Sigmoid colon (tissue), 7 donors: Measurements from ENCODE around the gene ERN2. TPM values are rescaled to one million over a fixed set of nuclear protein-coding genes. Genes with fewer than 3 reads are reported as not detected.
A peak's percentile ranks its signal among the peaks of the same experiment; 100 is the strongest.

Experiments used
- DNase-seq: peaks from one replicate; pipeline ENCODE4 v3.0.0-alpha.2; 2019
- H3K27ac ChIP-seq, 4 donors: fragments of 200-600 bp; sonication (generic); one replicate each; pipeline ENCODE4 v1.5.1; 2016 to 2019; ENCODE audit warnings: mild to moderate bottlenecking in 1 of 4
- H3K27me3 ChIP-seq, 3 donors: fragments of 200-600 bp; sonication (generic); one replicate each; pipeline ENCODE4 v1.5.1; 2019; ENCODE audit warnings: mild to moderate bottlenecking in 1 of 3
- H3K36me3 ChIP-seq, 4 donors: fragments of 200-600 bp; sonication (generic); one replicate each; pipeline ENCODE4 v1.5.1; 2016 to 2019
- H3K4me1 ChIP-seq, 4 donors: fragments of 200-600 bp; sonication (generic); one replicate each; pipeline ENCODE4 v1.5.1; 2017 to 2019
- H3K4me3 ChIP-seq, 4 donors: fragments of 200-600 bp; sonication (generic); one replicate each; pipeline ENCODE4 v1.5.1; 2017 to 2019; ENCODE audit warnings: mild to moderate bottlenecking in 2 of 4, moderate library complexity in 1 of 4
- H3K9me3 ChIP-seq, 4 donors: fragments of 200-600 bp in 3 of 4; sonication (generic) in 3 of 4; one replicate each; pipeline versions ENCODE4 v1.5.1 to v1.6.1; 2013 to 2019
- CTCF ChIP-seq, 4 experiments: fragments of 450-650 bp in 3 of 4; fragments of 200-600 bp in 1 of 4; IDR thresholded peaks; one replicate each; pipeline ENCODE4 v1.5.1; 2016 to 2019; ENCODE audit warnings: antibody characterized with exemption in 4 of 4, mild to moderate bottlenecking in 3 of 4, moderate library complexity in 2 of 4
- EP300 ChIP-seq, 4 donors: sonication (generic); formaldehyde crosslinking; IDR thresholded peaks; one replicate each; pipeline ENCODE4 v1.6.1; 2017; ENCODE audit warnings: antibody characterized with exemption in 4 of 4
- POLR2A ChIP-seq, 2 donors: fragments of 450-650 bp; IDR thresholded peaks; one replicate each; pipeline ENCODE4 v1.6.1; 2016; ENCODE audit warnings: antibody characterized with exemption in 2 of 2, mild to moderate bottlenecking in 2 of 2, moderate library complexity in 2 of 2
- POLR2AphosphoS5 ChIP-seq, 4 donors: sonication (generic); formaldehyde crosslinking; IDR thresholded peaks; one replicate each; pipeline ENCODE4 v1.6.1; 2017; ENCODE audit warnings: antibody characterized with exemption in 4 of 4
- WGBS, 2 donors: extraction: QIAGEN DNeasy Blood & Tissue Kit; methylation state at CpG; one replicate each; pipeline ENCODE4 v1.1.7; 2013; 5-methylcytosine and 5-hydroxymethylcytosine counted together
- intact Hi-C: fragments of 100-400 bp; cut with DNase I; formaldehyde crosslinking; loops from one replicate; pipeline ENCODE4 v1.15.1; 2023
- polyA plus RNA-seq, 3 donors: library from polyadenylated mRNA; stranded (reverse); fragments of 200-250 nt; gene quantifications; one replicate each; pipeline ENCODE4 v1.2.3, GENCODE V29; 2013
- total RNA-seq, 4 donors: library from RNA; depleted of rRNA; stranded (reverse); fragments of >200 nt; gene quantifications; one replicate each; pipeline ENCODE4 v1.1.0, GENCODE V29; 2016
- donor health status: healthy with polysubstance abuse.
- donor health status: Bipolar disorder and iron deficiency.
- donor health status: healthy.

Gene ERN2
- total and polyA plus RNA-seq, 7 donors = 0.36 to 123 (median 19.9) TPM; not detected in 2

GRCh38 chr16:23710008-23710407 lies 3.0 kb downstream of the ERN2 start:
- Histone ChIP-seq H3K4me3 (no peak overlapping the region), H3K4me1 (no peaks in the 10 kb centered on the region), H3K36me3 (no peaks in the 10 kb centered on the region), H3K9me3 (peaks cover 0 to 3% (median under 1%) of the 10 kb centered on the region in 4 donors), H3K27ac (no peak overlapping the region), H3K27me3 (peaks cover 8 to 43% (median 23%) of the 10 kb centered on the region in 3 donors)
- DNase-seq = peak; percentile 1
- TF ChIP-seq POLR2A (IDR thresholded peaks at IDR 0.05) (no peak), CTCF (IDR thresholded peaks at IDR 0.05) (no peak), POLR2AphosphoS5 (IDR thresholded peaks at IDR 0.05) (no peak), EP300 (IDR thresholded peaks at IDR 0.05) (no peak)
- intact Hi-C loops = no loop called here
- 89 to 96% methylated on average over 2 of the region's 2 CpGs for WGBS, 2 donors

- Histone ChIP-seq H3K4me1 (no peaks in the 10 kb centered on the region), H3K27ac (no peak overlapping the region), H3K9me3 (peaks cover 0 to 3% (median under 1%) of the 10 kb centered on the region in 4 donors), H3K4me3 (no peak overlapping the region), H3K27me3 (peaks cover 8 to 40% (median 22%) of the 10 kb centered on the region in 3 donors), H3K36me3 (no peaks in the 10 kb centered on the region)
- no peak for TF ChIP-seq POLR2AphosphoS5 (IDR thresholded peaks at IDR 0.05)
- intact Hi-C loops = no loop called here
- no peak for DNase-seq
Measured at GRCh38 chr16:23709536-23709935, 3.5 kb downstream of the ERN2 start.

- no peaks in the 10 kb centered on the region for H3K36me3 ChIP-seq
- DNase-seq = no peak
- no peak overlapping the region for H3K27ac ChIP-seq
- WGBS, 2 donors = 88 to 90% methylated on average over 4 of the region's 4 CpGs
- intact Hi-C loops = no loop called here
- H3K9me3 ChIP-seq = peaks cover 0 to 4% (median 2%) of the 10 kb centered on the region in 4 donors
- peaks cover 0 to 9% (median under 1%) of the 10 kb centered on the region in 3 donors for H3K27me3 ChIP-seq
- TF ChIP-seq POLR2A (IDR thresholded peaks at IDR 0.05) (no peak), POLR2AphosphoS5 (IDR thresholded peaks at IDR 0.05) (no peak), EP300 (IDR thresholded peaks at IDR 0.05) (no peak), CTCF (IDR thresholded peaks at IDR 0.05) (no peak)
- H3K4me1 ChIP-seq = no peaks in the 10 kb centered on the region
- H3K4me3 ChIP-seq = no peak overlapping the region
Measured at GRCh38 chr16:23706439-23706838, 6.6 kb downstream of the ERN2 start.

GRCh38 chr16:23705517-23705902 lies 7.5 kb downstream of the ERN2 start:
- intact Hi-C loops = no loop called here
- WGBS, 2 donors = 91 to 96% methylated on average over 2 of the region's 2 CpGs
- H3K4me3 ChIP-seq = no peak overlapping the region

More at GRCh38 chr16:23705517-23705902, 7.5 kb downstream of the ERN2 start:
- TF ChIP-seq POLR2AphosphoS5 (IDR thresholded peaks at IDR 0.05) (no peak), EP300 (IDR thresholded peaks at IDR 0.05) (no peak), CTCF (IDR thresholded peaks at IDR 0.05) (no peak), POLR2A (IDR thresholded peaks at IDR 0.05) (no peak)
- Histone ChIP-seq H3K27ac (no peak overlapping the region), H3K36me3 (no peaks in the 10 kb centered on the region), H3K9me3 (peaks cover 0 to 4% (median 2%) of the 10 kb centered on the region in 4 donors), H3K4me1 (no peaks in the 10 kb centered on the region), H3K27me3 (no peaks in the 10 kb centered on the region)
- DNase-seq = no peak
